Measurements from ENCODE around the gene POMGNT1. TPM values are rescaled to one million over a fixed set of nuclear protein-coding genes. Genes with fewer than 3 reads are reported as not detected.

POMGNT1 gene
- total and polyA plus RNA-seq, 2 of the 8 experiments (the other 6 are each of a cell fraction or from before 2014, with no cell fraction given), result 28.0 to 40.3 TPM

- TF ChIP-seq, protein P1, sequence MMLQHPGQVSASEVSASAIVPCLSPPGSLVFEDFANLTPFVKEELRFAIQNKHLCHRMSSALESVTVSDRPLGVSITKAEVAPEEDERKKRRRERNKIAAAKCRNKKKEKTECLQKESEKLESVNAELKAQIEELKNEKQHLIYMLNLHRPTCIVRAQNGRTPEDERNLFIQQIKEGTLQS (IDR thresholded peaks at IDR 0.05; ENCODE audit: insufficient read depth, low read depth, low read length), result no peak
- TF ChIP-seq JUND (IDR thresholded peaks at IDR 0.05; ENCODE audit: low read length), result no peak
- no peak for TF ChIP-seq RNF2 (IDR thresholded peaks at IDR 0.05; ENCODE audit: borderline replicate concordance, low read depth, low read length, missing control alignments, poor library complexity, severe bottlenecking)
- TF ChIP-seq, protein P2, sequence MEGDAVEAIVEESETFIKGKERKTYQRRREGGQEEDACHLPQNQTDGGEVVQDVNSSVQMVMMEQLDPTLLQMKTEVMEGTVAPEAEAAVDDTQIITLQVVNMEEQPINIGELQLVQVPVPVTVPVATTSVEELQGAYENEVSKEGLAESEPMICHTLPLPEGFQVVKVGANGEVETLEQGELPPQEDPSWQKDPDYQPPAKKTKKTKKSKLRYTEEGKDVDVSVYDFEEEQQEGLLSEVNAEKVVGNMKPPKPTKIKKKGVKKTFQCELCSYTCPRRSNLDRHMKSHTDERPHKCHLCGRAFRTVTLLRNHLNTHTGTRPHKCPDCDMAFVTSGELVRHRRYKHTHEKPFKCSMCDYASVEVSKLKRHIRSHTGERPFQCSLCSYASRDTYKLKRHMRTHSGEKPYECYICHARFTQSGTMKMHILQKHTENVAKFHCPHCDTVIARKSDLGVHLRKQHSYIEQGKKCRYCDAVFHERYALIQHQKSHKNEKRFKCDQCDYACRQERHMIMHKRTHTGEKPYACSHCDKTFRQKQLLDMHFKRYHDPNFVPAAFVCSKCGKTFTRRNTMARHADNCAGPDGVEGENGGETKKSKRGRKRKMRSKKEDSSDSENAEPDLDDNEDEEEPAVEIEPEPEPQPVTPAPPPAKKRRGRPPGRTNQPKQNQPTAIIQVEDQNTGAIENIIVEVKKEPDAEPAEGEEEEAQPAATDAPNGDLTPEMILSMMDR (IDR thresholded peaks at IDR 0.05; ENCODE audit: control extremely low read depth in 1 of 3, insufficient read depth in 1 of 3, low read depth in 1 of 3, low read length in 3 of 3), result no peak
- no peak for TF ChIP-seq SAP30 (IDR thresholded peaks at IDR 0.05; ENCODE audit: insufficient read depth, insufficient replicate concordance, low read length)
These were observed 29.8 kb downstream of the POMGNT1 start (continued) for GRCh38 chr1:46168477-46168876.
